Epithelial cell of prostate (primary cell): Measurements from ENCODE around the gene RBM15.
A peak's percentile ranks its signal among the peaks of the same experiment; 100 is the strongest.

Experiments used
- DNase-seq: peaks from one replicate; pipeline ENCODE4 v3.0.0-alpha.2; 2011; ENCODE audit warnings: low read depth, low spot score
- H3K27ac ChIP-seq: fragments of 450-650 bp; 2 replicates; pipeline ENCODE4 v1.5.1; 2017; ENCODE audit warnings: mild to moderate bottlenecking

RBM15 gene

GRCh38 chr1:110319332-110320167 lies 19.6 kb upstream of the RBM15 start:
- no peak overlapping the region for H3K27ac ChIP-seq
- no peak for DNase-seq

- H3K27ac ChIP-seq = no peak overlapping the region
- DNase-seq = no peak
Measured at GRCh38 chr1:110320168-110320518, 19.0 kb upstream of the RBM15 start.

GRCh38 chr1:110321045-110321444 lies 18.1 kb upstream of the RBM15 start:
- H3K27ac ChIP-seq = no peak overlapping the region
- no peak for DNase-seq

- no peak overlapping the region for H3K27ac ChIP-seq
- DNase-seq = no peak
Measured at GRCh38 chr1:110321846-110322245, 17.3 kb upstream of the RBM15 start.

- no peak overlapping the region for H3K27ac ChIP-seq
- DNase-seq = no peak
Measured at GRCh38 chr1:110324667-110325066, 14.5 kb upstream of the RBM15 start.

GRCh38 chr1:110326826-110327225 lies 12.4 kb upstream of the RBM15 start:
- no peak overlapping the region for H3K27ac ChIP-seq
- DNase-seq = no peak

GRCh38 chr1:110328274-110328673 lies 10.9 kb upstream of the RBM15 start:
- H3K27ac ChIP-seq = no peak overlapping the region
- no peak for DNase-seq

GRCh38 chr1:110328700-110329099 lies 10.5 kb upstream of the RBM15 start:
- H3K27ac ChIP-seq = no peak overlapping the region
- no peak for DNase-seq

GRCh38 chr1:110335265-110335664 lies 3.9 kb upstream of the RBM15 start:
- no peak overlapping the region for H3K27ac ChIP-seq
- DNase-seq = no peak

- H3K27ac ChIP-seq = no peak overlapping the region
- DNase-seq = no peak
Measured at GRCh38 chr1:110336300-110337039, 2.7 kb upstream of the RBM15 start.

- peak overlapping the region; percentile 95 for H3K27ac ChIP-seq
- DNase-seq = no peak
Measured at GRCh38 chr1:110337704-110338308, 1.4 kb upstream of the RBM15 start.

GRCh38 chr1:110338309-110338885 lies 780 bp upstream of the RBM15 start:
- peak; percentile 8 for DNase-seq
- H3K27ac ChIP-seq = peak overlapping the region; percentile 95

GRCh38 chr1:110339407-110340206 lies 430 bp downstream of the RBM15 start:
- no peak for DNase-seq
- H3K27ac ChIP-seq = peak overlapping the region; percentile 95

GRCh38 chr1:110340207-110340468 lies 961 bp downstream of the RBM15 start:
- peak overlapping the region; percentile 95 for H3K27ac ChIP-seq
- DNase-seq = no peak

GRCh38 chr1:110341146-110341871 lies 2.1 kb downstream of the RBM15 start:
- DNase-seq = no peak
- no peak overlapping the region for H3K27ac ChIP-seq

- no peak for DNase-seq
- no peak overlapping the region for H3K27ac ChIP-seq
Measured at GRCh38 chr1:110341872-110342331, 2.7 kb downstream of the RBM15 start.

- no peak overlapping the region for H3K27ac ChIP-seq
- no peak for DNase-seq
Measured at GRCh38 chr1:110343249-110343648, 4.1 kb downstream of the RBM15 start.

GRCh38 chr1:110344152-110344551 lies 5.0 kb downstream of the RBM15 start:
- no peak overlapping the region for H3K27ac ChIP-seq

GRCh38 chr1:110345480-110345879 lies 6.3 kb downstream of the RBM15 start:
- DNase-seq = no peak
- H3K27ac ChIP-seq = no peak overlapping the region

More at GRCh38 chr1:110344152-110344551, 5.0 kb downstream of the RBM15 start:
- DNase-seq = no peak

GRCh38 chr1:110346690-110347089 lies 7.5 kb downstream of the RBM15 start:
- H3K27ac ChIP-seq = no peak overlapping the region
- DNase-seq = no peak
